ENCODE results near the gene RPS15. TPM values are rescaled to one million over a fixed set of nuclear protein-coding genes. Genes with fewer than 3 reads are reported as not detected.

Gene RPS15
- total and polyA plus RNA-seq, 2 donors (not counting 3 experiments of a cell fraction or from before 2014, with no cell fraction given) = 1,260 to 3,270 TPM

DNA sequence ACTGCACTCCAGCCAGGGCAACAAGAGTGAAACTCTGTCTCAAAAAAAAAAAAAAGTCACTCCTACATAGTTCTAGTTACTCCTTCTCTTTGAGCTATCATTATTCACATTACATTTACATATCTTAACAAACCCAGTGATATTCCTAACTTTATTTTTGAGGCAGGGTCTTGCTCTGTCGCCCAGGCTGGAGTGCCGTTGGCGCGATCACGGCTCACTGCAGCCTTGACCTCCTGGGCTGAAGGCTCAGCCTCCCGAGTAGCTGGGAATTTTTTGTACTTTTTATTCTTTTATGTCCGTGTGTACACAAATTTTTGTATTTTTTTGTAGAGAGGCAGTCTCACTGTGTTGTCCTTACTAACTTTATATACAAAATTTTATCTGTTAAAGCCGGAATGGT is 587 bp upstream of the RPS15 start:
- TF ChIP-seq MYC (IDR thresholded peaks at IDR 0.05; ENCODE audit: low read depth, low read length) (no peak), POLR2AphosphoS5 (IDR thresholded peaks at IDR 0.05; ENCODE audit: insufficient read depth, low read depth, low read length) (no peak), GATA2 (IDR thresholded peaks at IDR 0.05; ENCODE audit: insufficient read depth, insufficient read length, low read depth, low read length) (no peak), MAX (IDR thresholded peaks at IDR 0.05; ENCODE audit: insufficient read depth, insufficient read length) (no peak), EZH2 (IDR thresholded peaks at IDR 0.05; ENCODE audit: borderline replicate concordance, low read depth, low read length, severe bottlenecking) (no peak), FOS (IDR thresholded peaks at IDR 0.05; ENCODE audit: borderline replicate concordance, insufficient read depth, low read length) (no peak), JUN (IDR thresholded peaks at IDR 0.05; ENCODE audit: borderline replicate concordance, insufficient read depth, insufficient read length, low read depth) (no peak), CTCF (IDR thresholded peaks at IDR 0.05; ENCODE audit: extremely low read depth in 1 of 2, insufficient read depth in 1 of 2, low read depth in 1 of 2, low read length in 2 of 2) (no peak), POLR2A (IDR thresholded peaks at IDR 0.05; ENCODE audit: low read depth, low read length) (no peak)
- Histone ChIP-seq H3K36me3 (ENCODE audit: control insufficient read depth in 2 of 2, extremely low read depth in 1 of 2, insufficient read depth in 2 of 2, low read length in 2 of 2) (peaks cover 7 to 42% of the 10 kb centered on the region in 2 experiments), H3K9ac (replicated peaks; ENCODE audit: extremely low read depth, insufficient read depth, low read length) (no peak overlapping the region), H3K4me3 (replicated peaks in 1 of 3; ENCODE audit: insufficient read depth in 1 of 3, low read depth in 1 of 3, low read length in 3 of 3) (no peak overlapping the region), H3K9me3 (replicated peaks; ENCODE audit: control insufficient read depth, insufficient read depth, low read length) (no peaks in the 10 kb centered on the region), H3K4me1 (ENCODE audit: control insufficient read depth, extremely low read depth, insufficient read depth, low read length) (peaks cover 6% of the 10 kb centered on the region), H3K9me1 (replicated peaks; ENCODE audit: control insufficient read depth, extremely low read depth, insufficient read depth, low read length) (no peaks in the 10 kb centered on the region), H3K27ac (ENCODE audit: insufficient read depth, low read depth, low read length) (no peak overlapping the region), H2AFZ (ENCODE audit: low read depth, low read length) (no peak overlapping the region), H3K79me2 (ENCODE audit: control insufficient read depth, insufficient read depth, low read length) (peaks cover 34% of the 10 kb centered on the region), H3K4me2 (ENCODE audit: insufficient read depth, low read length) (no peak overlapping the region), H3K27me3 (ENCODE audit: control insufficient read depth in 2 of 2, insufficient read depth in 2 of 2, low read length in 2 of 2) (no peaks in the 10 kb centered on the region), H4K20me1 (replicated peaks; ENCODE audit: control insufficient read depth, extremely low read depth, insufficient read depth, low read length) (no peaks in the 10 kb centered on the region)
- no TSS peak for BruUV-seq (replicated peaks)
- dilution Hi-C loops (cut with MboI; ENCODE audit: extremely low pct_ligation_motif_present, low sequenced_read_pairs) (no loop called here), intact Hi-C loops (cut with micrococcal nuclease) (loop anchor here (1.0 to 2.0 kb wide), 3 partner anchors 23 to 158 kb away; partner anchors contain the start of gene DAZAP1)
- FAIRE-seq = no peak
- ChIA-PET POLR2A (no interaction called here), CTCF (interaction anchor here (0.6 to 1.6 kb wide), 4 partner anchors 23 to 417 kb away, joined by 3 to 7 read pairs (median 3); no protein-coding TSS in a partner anchor)
- no peak for DNase-seq (ENCODE audit: low read depth, low spot score)
